GM18505 (cell line): ENCODE data around the gene ZGRF1.

Source experiments
- ATAC-seq: cut with Tn5 transposase; IDR thresholded peaks from one replicate; pipeline ENCODE4 v1.9.1; 2021; ENCODE audit not compliant: unreplicated experiment
- POLR2A ChIP-seq: IDR thresholded peaks from 4 replicates; pipeline ENCODE4 v1.6.1; 2011; ENCODE audit warnings: borderline replicate concordance; ENCODE audit not compliant: insufficient read depth, insufficient read length; ENCODE audit errors: extremely low read depth

Gene ZGRF1

GRCh38 chr4:112521123-112522023 lies 115.3 kb downstream of the ZGRF1 start:
- no peak for ATAC-seq
- TF ChIP-seq POLR2A = no peak

GRCh38 chr4:112520598-112521122 lies 116.0 kb downstream of the ZGRF1 start:
- TF ChIP-seq POLR2A = no peak
- no peak for ATAC-seq

GRCh38 chr4:112519689-112520597 lies 116.8 kb downstream of the ZGRF1 start:
- ATAC-seq = no peak
- TF ChIP-seq POLR2A = no peak

GRCh38 chr4:112518675-112519074 lies 118.0 kb downstream of the ZGRF1 start:
- no peak for ATAC-seq
- TF ChIP-seq POLR2A = no peak

- ATAC-seq = no peak
- TF ChIP-seq POLR2A = no peak
These were observed 118.8 kb downstream of the ZGRF1 start for GRCh38 chr4:112517911-112518310.

GRCh38 chr4:112517067-112517634 lies 119.6 kb downstream of the ZGRF1 start:
- TF ChIP-seq POLR2A = peak; percentile 36
- peak; percentile 12 for ATAC-seq

- peak; percentile 25 for ATAC-seq
- TF ChIP-seq POLR2A = no peak
These were observed 120.1 kb downstream of the ZGRF1 start for GRCh38 chr4:112516471-112517066.

- no peak for ATAC-seq
- no peak for TF ChIP-seq POLR2A
These were observed 120.6 kb downstream of the ZGRF1 start, which contains the start of gene NEUROG2 for GRCh38 chr4:112516066-112516470. NEUROG2 (minus strand) TSS chr4:112516180; CDS start chr4:112515475, 705 bp downstream.

GRCh38 chr4:112515198-112516065 lies 121.3 kb downstream of the ZGRF1 start:
- peak; percentile 35 for ATAC-seq
- no peak for TF ChIP-seq POLR2A

- no peak for TF ChIP-seq POLR2A
- ATAC-seq = peak; percentile 21
These were observed 122.0 kb downstream of the ZGRF1 start for GRCh38 chr4:112514647-112515197.

GRCh38 chr4:112513971-112514646 lies 122.6 kb downstream of the ZGRF1 start:
- TF ChIP-seq POLR2A = no peak
- ATAC-seq = peak; percentile 4
